ENCODE data around the gene SMIM24.

DNA sequence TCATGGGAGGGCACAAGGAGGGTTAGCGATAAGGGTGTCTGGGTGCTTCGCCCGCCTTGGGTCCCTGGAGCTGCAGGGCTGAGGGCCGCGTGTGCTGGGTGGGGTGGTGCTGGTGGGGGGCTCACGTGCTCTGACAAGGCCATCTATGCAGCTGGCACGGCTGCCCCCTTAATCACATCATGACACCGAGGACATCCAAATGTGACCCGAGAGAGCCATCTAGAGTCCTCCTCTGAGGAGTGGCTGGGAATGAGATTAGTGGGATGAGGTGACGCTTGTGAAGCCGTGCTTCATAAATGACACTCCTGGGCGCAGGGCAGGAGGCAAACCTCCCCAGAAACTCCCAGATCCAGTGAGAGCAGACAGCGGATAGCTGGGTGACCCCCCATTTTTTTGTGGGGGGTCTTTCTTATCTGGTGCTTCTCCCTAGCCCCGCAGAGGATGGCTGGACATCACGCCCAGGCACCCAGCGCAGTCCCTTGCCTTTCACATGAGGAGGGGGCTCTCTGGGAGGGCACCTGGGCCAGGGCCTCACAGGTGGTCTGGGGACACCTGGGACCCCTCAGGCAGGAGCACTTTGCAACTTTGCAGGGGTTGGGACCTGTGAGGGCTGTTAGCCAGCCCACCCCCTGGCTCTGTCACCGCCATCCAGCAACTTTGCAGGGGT lies 32.4 kb upstream of the SMIM24 start:
- TF ChIP-seq POLR2A (IDR thresholded peaks at IDR 0.05; ENCODE audit: low read length) = no peak
- no peak for TF ChIP-seq GATA1 (IDR thresholded peaks at IDR 0.05; ENCODE audit: low read depth, low read length)

Measured in erythroblast (primary cell).